Stimulated activated CD4-positive, alpha-beta T cell treated with anti-CD3 and anti-CD28 coated beads, Interleukin-12 subunit alpha, Interleukin-12 subunit beta, amount 100 ng/mL, for 48 hours (primary cell): Measurements from ENCODE around the gene RHOT2.

Experiments used
- DNase-seq, 3 donors: peaks; one replicate each; pipeline ENCODE4 v3.0.0-alpha.2; 2020; ENCODE audit warnings: low read depth in 2 of 3, low spot score in 1 of 3

The RHOT2 gene

DNA sequence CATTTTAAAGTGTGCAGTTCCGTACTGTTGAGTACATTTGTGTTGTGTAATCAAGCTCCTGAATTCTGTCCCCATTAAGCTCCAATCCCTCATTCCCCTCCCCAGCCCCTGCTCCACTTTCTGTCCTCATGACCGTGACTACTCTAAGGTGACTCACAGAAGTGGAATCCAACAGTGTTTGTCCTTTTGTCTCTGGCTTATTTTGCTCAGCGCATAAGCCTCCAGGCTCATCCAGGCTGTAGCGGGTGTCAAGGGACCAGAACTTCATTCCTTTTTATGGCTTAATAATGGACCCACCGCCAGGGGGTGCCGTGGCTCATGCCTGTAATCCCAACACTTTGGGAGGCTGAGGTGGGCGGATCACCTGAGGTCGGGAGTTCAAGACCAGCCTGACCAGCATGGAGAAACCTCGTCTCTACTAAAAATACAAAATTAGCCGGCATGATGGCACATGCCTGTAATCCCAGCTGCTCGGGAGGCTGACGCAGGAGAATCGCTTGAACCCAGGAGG is 44.9 kb downstream of the RHOT2 start:
- DNase-seq: peak; percentile 55 to 64 (median 61)

DNA sequence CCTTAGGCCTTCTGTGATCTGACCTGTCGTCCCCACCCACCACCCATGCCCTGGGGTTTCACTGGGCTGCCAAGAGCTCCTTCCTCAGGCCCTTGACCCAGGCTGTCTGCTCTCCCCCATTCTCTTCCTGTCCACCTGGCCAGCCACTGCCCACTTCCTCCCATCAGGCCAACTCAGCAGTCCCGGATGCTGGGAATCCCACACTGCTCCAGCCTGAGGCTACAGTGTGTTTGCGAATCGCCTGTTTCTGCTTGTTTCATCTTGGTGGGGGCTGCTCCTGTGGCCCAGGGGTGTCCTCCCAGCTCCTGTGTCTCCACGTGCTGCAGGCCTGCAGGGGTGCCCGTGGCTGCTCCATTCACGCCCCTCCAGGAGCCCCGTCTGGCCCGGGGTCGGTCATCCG is 46.1 kb downstream of the RHOT2 start:
- DNase-seq: no peak

- peak; percentile 71 to 91 (median 86) for DNase-seq
These were observed 46.9 kb downstream of the RHOT2 start, which contains the start of gene METRN for GRCh38 chr16:714558-715476. TSS of gene METRN (plus strand) at chr16:715118. CDS start at chr16:715290, 172 bp downstream.

- DNase-seq: no peak
These were observed 47.7 kb downstream of the RHOT2 start for GRCh38 chr16:715477-716199.

DNA sequence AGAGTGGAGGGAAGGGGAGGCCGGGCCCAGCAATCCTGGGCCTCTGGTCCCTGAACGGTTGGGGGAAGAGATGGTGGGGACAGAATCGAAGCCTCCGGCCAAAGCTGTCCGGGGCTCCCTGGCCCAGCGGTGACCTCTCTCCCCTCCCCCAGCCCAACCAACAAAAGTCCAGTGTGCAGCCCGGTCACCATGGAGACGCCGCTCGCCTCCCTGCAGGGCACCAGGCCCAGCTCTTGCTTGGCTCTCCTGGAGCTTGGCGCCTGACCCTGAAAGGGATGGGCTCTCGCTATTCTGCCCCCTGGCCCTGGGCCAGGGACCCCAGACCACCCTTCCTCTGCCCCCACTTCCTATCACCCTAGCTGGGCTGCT is 48.3 kb downstream of the RHOT2 start:
- no peak for DNase-seq

DNA sequence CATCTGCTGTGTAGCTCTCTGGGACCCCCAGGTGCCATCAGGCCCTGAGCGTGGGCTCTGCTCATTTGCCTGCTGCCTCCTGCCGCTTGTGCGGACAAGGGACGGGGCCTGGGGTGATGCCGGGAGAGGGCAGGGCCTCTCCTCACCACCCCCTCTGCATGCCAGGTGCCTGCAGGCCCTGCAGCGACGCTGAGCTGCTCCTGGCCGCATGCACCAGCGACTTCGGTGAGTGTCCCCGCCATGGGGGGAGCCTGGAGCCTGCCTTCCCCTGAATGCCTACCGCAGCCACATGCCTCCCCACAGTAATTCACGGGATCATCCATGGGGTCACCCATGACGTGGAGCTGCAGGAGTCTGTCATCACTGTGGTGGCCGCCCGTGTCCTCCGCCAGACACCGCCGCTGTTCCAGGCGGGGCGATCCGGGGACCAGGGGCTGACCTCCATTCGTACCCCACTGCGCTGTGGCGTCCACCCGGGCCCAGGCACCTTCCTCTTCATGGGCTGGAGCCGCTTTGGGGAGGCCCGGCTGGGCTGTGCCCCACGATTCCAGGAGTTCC is 48.9 kb downstream of the RHOT2 start:
- DNase-seq: no peak

- DNase-seq: no peak
These were observed 49.7 kb downstream of the RHOT2 start for GRCh38 chr16:717450-718245.

DNA sequence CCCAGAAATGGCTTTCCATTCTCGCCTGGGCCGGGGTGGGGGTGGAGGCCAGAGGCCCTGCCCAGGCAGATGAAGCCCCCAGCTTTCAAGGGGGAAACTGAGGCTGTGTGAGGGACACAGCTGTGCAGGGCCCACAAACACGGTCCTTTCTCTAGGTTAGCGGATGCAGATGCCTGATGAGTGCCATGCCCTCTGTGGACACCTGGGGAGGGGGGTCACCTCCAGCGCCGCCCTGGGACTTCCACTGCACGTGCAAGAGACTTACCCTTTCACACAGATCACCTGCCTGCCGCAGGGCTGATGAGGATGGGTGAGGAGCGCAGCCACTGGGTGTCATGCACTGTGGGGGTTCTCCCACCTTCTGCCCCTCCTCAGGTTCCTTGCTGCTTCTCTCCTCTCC is 50.5 kb downstream of the RHOT2 start:
- DNase-seq: no peak

DNA sequence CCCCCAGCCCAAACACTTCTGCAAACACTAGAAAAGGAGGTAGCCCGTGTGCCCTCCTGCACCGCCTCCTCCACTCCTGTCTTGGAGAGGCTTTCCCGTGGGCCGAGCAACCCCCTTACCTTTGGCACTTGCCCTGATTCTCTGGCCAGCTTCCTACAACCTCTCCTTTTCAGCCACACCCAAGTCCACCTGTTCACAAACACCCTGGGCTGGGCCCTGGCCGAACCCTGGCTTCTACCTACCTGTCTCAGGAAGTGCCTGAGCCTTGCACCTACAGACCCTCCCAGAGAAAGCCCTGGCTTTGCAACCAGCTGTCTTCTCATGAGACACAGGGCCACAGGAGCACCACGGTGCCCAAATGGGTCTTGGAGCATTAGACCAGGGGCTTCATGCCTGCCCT is 51.0 kb downstream of the RHOT2 start:
- no peak for DNase-seq

- DNase-seq: no peak
These were observed 52.0 kb downstream of the RHOT2 start for GRCh38 chr16:719815-720446.

- peak in 1 of 3 donors; percentile 28 for DNase-seq
These were observed 52.6 kb downstream of the RHOT2 start for GRCh38 chr16:720447-720989.

- peak; percentile 50 to 74 (median 52) for DNase-seq
These were observed 53.2 kb downstream of the RHOT2 start, which contains the start of gene ANTKMT for GRCh38 chr16:720990-721764. TSS of gene ANTKMT (plus strand) at chr16:721146. CDS start at chr16:721275, 129 bp downstream.

GRCh38 chr16:721765-722540 is 54.0 kb downstream of the RHOT2 start:
- DNase-seq: no peak

DNA sequence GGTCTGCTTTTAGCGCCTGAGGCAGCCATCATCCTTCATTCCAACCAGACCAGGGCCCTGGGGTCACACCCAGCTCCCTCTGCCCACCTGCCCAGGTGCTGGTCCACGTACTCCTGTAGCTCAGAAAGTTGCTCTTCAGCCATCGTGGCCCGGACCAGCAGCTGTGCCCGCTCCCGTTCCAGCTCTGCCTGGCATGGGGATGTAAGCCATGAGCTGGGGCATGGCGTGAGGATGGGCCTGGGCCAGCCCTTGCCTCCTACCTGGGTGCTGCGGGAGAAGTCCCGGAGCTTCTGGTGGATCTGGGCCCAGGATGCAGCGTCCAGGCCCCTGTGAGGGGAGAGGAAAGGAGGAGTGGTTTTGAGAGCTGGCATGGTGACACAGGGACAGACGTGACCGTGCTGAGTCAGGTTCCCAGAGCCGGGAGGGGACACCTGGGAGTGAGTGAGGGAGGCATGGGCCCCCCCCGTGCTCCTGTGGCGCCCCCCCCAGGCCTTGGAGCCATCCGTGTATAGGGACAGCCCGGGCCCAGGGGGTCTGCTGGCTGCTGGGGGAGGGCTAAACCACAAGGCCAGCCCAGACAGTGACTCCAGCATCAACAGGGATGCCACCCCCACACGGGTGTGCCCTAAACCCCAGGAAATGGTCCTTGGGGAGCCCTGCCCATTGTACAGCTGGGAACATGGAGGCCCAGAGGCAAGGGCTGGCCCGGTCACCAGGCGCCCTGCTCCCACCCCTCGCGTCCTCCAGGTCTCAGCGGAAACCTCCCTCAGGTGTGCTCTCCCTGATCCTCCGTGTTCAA is 55.1 kb downstream of the RHOT2 start:
- DNase-seq: no peak

DNA sequence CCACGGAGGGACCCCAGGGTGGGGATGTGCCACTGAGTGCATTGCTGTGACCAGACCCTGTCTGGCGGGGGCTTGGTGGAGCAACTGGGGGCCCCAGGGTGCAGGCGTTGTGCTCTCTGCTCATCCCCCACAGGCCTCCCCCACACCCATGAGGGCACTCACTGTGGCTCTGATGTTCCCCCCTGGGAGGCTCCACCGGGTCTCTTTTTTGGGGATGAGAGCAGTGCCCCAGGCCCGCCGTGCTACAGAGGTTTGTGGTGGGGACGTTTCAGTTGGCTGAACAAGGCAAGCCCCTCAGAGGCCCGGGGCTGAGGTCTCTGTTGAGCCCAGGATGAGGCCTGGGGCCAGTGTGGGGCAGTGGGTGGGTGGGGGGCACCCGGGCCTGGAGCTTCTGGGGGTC is 55.8 kb downstream of the RHOT2 start:
- DNase-seq: no peak
